Measurements from ENCODE around the gene CCDC126. TPM values are rescaled to one million over a fixed set of nuclear protein-coding genes. Genes with fewer than 3 reads are reported as not detected.

Gene CCDC126
- total and polyA plus RNA-seq, 8 donors, result 2.4 to 8.5 (median 4.9) TPM

DNA sequence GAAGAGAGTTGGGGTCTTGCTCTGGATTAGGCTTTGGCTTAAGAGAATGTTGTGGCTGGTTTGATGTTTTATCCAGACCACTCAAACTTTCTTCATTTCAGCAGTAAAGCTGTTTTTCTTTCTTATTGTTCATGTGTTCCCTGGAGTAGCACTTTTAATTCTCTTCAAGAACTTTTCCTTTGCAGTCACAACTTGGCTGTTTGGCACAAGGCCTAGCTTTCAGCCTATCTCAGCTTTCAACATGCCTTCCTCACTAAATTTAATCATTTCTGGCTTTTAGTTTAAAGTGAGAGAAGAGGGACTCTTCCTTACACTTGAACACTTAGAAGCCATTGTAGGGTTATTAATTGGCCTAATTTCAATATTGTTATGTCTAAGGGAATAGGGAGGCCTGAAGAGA lies 18.1 kb downstream of the CCDC126 start:
- Histone ChIP-seq H3K36me3 (no peaks in the 10 kb centered on the region), H3K4me1 (no peaks in the 10 kb centered on the region), H3K27ac (no peak overlapping the region), H3K27me3 (no peaks in the 10 kb centered on the region), H3K4me3 (no peak overlapping the region), H3K9me3 (no peaks in the 10 kb centered on the region)
- TF ChIP-seq, protein P1, sequence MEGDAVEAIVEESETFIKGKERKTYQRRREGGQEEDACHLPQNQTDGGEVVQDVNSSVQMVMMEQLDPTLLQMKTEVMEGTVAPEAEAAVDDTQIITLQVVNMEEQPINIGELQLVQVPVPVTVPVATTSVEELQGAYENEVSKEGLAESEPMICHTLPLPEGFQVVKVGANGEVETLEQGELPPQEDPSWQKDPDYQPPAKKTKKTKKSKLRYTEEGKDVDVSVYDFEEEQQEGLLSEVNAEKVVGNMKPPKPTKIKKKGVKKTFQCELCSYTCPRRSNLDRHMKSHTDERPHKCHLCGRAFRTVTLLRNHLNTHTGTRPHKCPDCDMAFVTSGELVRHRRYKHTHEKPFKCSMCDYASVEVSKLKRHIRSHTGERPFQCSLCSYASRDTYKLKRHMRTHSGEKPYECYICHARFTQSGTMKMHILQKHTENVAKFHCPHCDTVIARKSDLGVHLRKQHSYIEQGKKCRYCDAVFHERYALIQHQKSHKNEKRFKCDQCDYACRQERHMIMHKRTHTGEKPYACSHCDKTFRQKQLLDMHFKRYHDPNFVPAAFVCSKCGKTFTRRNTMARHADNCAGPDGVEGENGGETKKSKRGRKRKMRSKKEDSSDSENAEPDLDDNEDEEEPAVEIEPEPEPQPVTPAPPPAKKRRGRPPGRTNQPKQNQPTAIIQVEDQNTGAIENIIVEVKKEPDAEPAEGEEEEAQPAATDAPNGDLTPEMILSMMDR (IDR thresholded peaks at IDR 0.05), result no peak
- DNase-seq, result no peak
- intact Hi-C loops (cut with DNase I), result no loop called here
- no peak for ATAC-seq
- FAIRE-seq, result no peak

DNA sequence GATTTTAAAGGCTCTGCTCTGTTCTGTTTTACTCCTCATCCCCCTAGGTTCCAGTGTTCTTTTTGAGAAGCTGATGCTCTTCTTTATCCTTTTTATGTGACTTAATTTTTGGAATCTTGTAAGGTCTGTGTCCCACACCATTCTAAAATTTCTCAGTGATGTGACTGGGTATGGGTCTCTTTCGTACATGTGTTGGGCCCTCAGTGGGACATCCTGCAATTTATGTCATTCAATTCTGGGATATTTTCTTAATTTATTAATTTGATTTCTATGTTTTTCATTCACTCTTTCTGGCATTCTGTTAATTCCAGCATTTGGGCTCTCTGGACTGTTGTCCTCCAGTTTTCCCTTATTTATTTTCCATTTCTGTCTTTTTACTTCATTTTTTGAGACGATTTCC lies 19.4 kb downstream of the CCDC126 start:
- Histone ChIP-seq H3K4me1 (no peaks in the 10 kb centered on the region), H3K9me3 (no peaks in the 10 kb centered on the region), H3K4me3 (no peak overlapping the region), H3K27ac (no peak overlapping the region), H3K36me3 (no peaks in the 10 kb centered on the region), H3K27me3 (no peaks in the 10 kb centered on the region)
- TF ChIP-seq, protein P1 (IDR thresholded peaks at IDR 0.05), result no peak
- ATAC-seq (no peak), DNase-seq (no peak), FAIRE-seq (no peak)
- intact Hi-C loops (cut with DNase I), result no loop called here
- 94 to 98% methylated on average over 2 of the region's 2 CpGs for WGBS, 2 donors

DNA sequence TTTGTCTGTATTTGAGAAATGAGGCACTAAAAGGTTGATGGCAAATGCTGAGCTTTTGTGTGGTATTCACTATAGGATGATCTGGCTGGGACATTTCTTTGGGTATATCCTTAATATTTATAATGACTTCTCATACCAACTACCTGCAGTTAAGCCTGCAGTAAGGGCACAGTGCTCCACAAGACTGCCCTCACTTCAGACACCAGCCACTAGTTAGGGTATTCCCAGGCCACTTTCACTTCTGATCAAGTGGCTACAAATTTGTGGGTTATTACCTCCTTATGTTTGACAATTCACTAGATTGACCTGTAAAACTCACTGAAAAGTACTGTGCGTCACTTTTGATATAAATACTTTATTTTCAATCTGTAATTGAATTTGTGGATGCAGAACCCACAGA lies 20.3 kb downstream of the CCDC126 start:
- Histone ChIP-seq H3K9me3 (no peaks in the 10 kb centered on the region), H3K36me3 (no peaks in the 10 kb centered on the region), H3K4me1 (no peaks in the 10 kb centered on the region), H3K4me3 (no peak overlapping the region), H3K27me3 (no peaks in the 10 kb centered on the region), H3K27ac (no peak overlapping the region)
- ATAC-seq (no peak), FAIRE-seq (no peak), DNase-seq (no peak)
- whole genome bisulfite sequencing, 2 donors, result 96 to 99% methylated on average over 1 of the region's 1 CpG
- TF ChIP-seq, protein P1 (IDR thresholded peaks at IDR 0.05), result no peak
- intact Hi-C loops (cut with DNase I), result no loop called here

DNA sequence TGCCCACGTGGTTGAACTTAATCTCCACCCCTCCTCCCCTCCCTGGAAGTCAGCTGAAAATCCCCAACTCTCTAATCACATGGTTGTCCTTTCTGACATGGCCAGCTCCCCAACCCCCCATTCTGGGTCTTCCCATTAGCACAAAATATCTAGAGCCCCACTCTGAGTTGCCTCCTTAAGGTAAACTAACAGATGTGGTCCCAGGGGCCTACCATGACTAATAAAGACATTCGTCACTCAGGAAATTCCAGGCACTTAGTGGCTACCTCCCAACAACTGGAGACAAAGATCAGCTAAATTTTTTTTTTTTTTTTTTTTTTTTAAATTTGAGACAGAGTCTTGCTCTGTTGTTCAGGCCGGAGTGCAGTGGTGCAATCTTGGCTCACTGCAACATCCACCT lies 21.1 kb downstream of the CCDC126 start:
- Histone ChIP-seq H3K4me3 (no peak overlapping the region), H3K36me3 (no peaks in the 10 kb centered on the region), H3K27me3 (no peaks in the 10 kb centered on the region), H3K27ac (no peak overlapping the region), H3K9me3 (no peaks in the 10 kb centered on the region), H3K4me1 (no peaks in the 10 kb centered on the region)
- DNase-seq, result no peak
- intact Hi-C loops (cut with DNase I), result no loop called here
- no peak for FAIRE-seq
- WGBS, 2 donors, result 93 to 94% methylated on average over 3 of the region's 3 CpGs
- ATAC-seq, result no peak
- TF ChIP-seq, protein P1 (IDR thresholded peaks at IDR 0.05), result no peak

DNA sequence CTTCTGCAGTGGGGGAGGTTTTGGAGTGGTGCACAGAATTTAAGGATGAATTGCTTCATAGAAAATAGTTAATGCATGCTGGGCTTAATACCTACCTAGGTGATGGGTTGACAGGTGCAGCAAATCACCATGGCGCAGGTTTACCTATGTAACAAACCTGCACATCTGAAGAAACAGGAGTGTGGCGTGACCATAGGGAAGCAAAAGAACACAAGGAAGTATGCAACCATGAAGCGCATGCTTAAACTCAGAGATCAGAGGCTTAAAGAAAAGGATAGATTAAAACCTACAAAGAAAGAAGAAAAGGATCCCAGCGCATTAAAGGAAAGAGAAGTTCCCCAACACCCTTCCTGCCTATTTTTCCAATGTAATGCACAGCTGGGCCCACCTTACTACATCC lies 22.0 kb downstream of the CCDC126 start:
- Histone ChIP-seq H3K9me3 (no peaks in the 10 kb centered on the region), H3K27ac (no peak overlapping the region), H3K36me3 (no peaks in the 10 kb centered on the region), H3K4me3 (no peak overlapping the region), H3K4me1 (no peaks in the 10 kb centered on the region), H3K27me3 (no peaks in the 10 kb centered on the region)
- DNase-seq, result no peak
- FAIRE-seq, result no peak
- WGBS, 2 donors, result 97 to 100% methylated on average over 4 of the region's 4 CpGs
- TF ChIP-seq, protein P1 (IDR thresholded peaks at IDR 0.05), result no peak
- intact Hi-C loops (cut with DNase I), result no loop called here
- no peak for ATAC-seq

Measured in pancreas (tissue), 10 donors.